GM10847 (cell line): ENCODE data around the gene HCRT.

Experiments
- POLR2A ChIP-seq: IDR thresholded peaks from 2 replicates; pipeline ENCODE4 v1.6.1; 2011; ENCODE audit not compliant: insufficient read length; ENCODE audit errors: extremely low read depth

Gene HCRT

DNA sequence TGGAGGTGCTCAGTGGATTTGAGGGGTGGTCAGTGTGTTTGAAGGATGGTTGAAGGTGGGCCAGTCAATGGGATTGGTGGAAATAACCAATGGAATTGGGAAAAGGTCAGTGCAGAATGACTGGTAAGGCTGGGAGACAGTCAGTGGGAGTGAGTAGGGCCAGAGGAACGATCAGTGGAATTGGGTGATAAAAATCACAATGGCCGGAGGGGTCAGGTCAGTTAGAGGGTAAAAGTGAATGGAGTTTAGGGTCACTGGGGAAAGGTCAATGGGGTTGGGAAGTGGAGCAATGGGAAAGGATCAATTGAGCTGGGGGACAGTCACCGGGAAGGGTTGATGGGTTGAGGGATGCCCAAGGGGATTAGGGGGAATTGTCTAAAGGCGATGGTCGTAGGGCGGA is 19.5 kb downstream of the HCRT start:
- no peak for TF ChIP-seq POLR2A

DNA sequence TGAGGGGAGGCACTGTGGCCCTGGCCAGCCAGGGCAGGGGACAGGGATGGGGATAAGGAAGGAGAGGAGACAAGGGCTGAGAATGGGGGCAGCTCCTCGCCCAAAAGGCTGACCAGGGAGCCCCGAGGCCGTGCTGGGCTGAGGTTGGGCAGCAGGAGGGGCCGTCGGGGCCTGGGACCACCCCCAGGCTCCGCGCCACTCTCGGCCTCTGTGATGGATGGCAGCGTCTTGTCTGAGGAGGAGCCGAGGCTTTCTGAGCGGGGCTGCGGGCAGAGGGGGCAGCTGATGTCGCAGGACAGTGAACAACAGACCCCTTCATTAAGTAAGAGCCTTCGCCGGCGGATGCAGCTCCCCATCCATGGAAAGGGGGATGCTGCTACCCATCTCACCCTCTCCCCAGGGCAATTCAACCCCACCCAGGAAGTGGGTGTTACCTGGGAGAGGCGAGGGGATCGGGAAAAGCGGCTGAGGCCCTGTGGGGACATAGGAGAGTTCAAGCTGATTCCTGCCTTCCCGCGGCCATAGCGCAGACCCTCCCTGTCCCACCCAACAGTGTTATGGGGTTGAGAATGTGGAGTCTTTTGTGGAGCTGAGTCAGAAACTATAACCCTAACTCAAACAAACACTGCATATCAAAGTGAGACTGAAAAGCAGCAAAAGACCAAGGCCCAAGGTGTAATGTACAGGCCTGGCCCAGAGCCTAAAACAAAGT is 21.4 kb downstream of the HCRT start:
- no peak for TF ChIP-seq POLR2A

DNA sequence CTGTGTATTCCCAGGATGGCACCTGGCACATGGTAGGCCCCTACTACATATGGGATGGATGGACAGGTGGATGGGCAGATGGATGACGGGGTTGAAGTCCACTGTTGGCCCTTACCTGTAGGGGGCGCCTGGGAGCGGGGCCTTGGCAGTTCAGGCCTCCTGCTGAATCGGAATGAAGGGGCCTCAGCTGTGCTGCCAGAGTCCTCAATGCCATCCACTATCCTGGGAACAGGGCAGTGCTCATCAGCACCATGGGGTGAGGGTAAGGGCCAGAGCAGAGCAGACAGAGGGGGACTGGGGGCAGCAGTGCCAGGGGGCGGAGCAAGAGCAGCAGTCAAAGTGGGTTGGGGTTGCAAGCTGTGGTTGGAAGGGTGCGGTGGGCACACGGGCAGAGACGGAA is 22.1 kb downstream of the HCRT start:
- TF ChIP-seq POLR2A, result no peak

DNA sequence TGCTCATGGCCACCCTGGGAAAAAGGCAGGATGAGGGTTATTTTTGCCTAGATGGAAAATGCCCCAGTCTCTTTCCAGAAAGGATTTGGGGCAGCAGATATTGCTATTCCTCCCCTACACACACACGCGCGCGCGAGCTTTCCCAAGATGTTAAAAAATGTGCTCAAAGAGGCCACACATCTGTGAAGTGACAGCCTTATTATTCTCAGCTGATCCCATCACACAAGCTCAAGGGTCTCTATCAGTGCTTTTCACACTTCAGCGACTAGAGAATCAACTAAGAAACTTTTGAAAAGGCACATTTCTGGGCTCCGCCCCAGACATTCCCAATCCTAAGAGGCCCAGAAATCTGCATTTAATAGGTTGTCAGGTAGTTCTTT is 24.7 kb downstream of the HCRT start:
- no peak for TF ChIP-seq POLR2A

DNA sequence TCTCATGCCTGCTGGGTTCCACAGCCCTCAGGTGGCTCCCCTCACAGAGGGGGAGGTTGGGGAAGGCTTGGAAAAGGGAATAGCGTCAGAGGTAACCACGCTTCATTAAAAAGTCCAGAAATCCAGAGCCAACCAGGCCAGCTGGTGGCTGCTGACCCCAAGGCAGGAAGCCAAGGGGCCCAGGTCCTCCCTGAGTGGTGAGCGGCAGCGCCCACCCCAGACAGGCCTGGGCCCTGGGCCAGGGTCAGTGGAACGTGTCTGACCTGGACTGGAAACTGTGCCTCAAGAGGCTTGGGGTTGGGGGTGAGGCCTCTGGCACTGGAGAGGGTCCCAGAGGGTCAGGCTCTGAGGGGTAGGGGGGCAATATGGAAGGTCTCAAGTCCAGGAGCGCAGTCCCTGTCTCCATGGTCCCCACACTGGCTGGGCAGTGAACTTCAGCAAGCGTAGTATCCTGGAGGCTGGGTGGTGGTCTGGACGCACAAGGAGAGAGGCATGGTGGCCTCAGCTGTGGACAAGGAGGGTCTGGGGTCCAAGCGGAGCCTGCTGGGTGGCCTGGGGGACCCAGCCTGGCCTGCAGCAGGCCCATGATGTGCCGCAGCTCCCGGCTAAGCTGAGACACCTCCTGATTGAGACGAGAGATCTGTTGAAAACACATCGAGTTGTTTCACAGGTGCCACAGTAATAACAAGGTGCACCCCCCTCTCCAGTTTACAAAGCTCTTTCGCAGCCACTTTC is 25.3 kb downstream of the HCRT start:
- TF ChIP-seq POLR2A, result no peak

DNA sequence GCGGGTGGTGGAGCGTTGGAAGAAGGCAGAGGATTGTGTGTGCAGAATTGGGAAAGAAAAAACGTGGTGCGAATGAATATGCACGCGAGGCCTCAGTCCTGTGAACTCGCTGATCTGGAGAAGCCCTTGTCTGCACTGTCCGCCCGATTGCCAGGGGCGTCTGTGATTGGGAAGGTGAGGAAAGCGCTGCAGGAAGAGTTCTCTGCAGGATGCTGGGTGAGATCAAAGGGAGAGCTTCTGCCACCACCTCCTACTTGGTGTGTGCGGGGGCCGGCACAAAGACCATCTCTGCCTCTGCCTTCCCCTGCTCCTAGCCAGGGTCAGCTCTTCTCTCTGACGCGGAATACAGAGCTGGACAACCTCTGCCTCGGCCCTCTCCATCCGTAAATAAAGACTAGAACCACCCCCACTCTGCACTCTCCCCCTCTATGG is 29.6 kb downstream of the HCRT start:
- no peak for TF ChIP-seq POLR2A

DNA sequence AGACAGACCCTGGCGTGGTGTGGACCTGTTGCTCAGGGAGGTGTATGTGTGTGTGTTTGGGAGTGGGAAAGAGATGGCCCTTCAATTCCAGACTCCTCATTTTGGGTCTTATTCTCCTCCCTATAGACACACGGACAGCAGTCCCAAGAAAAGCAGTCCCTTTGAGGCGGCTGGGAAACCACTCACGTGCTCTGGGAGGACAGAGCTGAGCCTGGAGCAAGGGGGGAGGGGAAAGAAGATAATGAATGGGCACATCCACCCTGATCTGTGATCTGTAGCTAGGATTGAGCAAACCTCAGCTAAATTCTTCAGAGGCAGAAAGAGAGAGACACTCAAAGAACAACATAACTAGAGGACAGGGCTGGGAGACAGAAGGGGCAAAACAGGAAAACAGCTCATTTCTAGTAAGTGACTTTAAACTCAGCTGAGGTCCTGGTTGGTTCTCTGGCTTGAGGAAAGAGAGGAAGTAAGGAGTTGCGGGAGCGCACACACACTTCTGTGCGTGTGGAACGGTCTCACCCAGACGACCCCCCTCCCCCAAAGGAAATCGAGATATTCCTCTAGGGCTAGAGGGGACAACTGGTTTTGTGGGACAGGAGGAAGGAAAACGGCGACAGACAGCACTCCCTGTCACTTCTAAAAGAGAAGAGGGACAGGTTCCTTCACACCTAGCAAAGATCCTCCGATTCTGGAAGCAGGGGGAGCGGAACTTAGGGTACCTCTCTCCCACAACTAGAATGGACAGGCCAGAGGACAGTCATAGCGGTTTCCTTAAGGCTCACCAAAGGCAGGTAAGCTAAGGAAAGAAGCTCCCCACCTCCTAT is 31.1 kb downstream of the HCRT start:
- TF ChIP-seq POLR2A, result no peak

DNA sequence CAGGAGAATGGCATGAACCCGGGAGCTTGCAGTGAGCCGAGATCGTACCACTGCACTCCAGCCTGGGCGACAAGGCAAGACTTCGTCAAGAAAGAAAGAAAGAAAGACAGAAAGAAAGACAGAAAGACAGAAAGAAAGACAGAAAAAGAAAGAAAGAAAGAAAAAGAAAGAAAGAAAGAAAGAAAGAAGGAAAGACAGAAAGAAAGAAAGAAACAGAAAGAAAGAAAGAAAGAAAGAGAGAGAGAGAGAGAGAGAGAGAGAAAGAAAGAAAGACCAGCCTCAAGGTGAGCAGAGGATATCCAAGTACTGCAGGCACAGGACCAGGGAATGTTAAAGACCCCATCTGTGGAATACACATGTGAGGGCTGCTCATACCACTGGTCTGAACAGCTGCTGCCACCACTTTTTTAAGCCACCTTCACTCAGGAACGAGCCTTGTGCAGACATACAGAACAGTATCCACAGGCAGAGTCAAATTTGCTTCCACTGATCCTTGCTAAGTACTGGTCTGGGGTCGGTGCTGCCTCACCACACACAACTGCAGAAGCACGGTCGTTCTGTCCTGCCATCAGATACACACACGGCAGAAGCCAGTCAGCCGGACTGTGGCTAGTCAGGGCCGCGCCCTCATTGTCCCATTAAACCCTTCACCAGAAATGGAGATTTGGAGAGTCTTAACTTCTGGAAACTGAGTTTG is 38.2 kb downstream of the HCRT start:
- TF ChIP-seq POLR2A, result no peak

DNA sequence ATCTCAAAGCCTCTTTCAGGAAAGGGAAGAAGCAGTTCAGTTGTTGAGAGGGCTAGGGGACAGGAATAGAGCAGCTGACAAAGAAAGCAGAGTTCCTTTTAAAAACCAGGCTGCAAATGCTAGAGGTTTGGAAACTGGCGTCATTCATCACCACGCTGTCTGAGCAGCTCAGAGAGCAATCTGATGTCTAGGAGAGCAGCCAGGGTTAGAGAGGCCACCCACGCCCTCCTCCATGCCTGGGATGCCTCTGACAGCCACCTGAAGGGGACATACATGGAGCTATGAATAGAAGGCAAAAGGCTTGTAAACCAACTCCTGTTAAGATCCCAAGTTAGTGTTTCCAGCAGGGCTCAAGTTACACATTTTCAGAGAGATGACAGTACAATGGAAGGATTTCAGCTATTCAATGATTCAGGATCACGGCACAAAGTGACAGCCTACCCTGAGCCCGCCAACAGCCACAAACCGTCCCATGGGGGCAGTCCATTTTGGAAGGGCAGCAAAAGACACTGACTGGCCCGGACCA is 42.8 kb downstream of the HCRT start:
- no peak for TF ChIP-seq POLR2A

DNA sequence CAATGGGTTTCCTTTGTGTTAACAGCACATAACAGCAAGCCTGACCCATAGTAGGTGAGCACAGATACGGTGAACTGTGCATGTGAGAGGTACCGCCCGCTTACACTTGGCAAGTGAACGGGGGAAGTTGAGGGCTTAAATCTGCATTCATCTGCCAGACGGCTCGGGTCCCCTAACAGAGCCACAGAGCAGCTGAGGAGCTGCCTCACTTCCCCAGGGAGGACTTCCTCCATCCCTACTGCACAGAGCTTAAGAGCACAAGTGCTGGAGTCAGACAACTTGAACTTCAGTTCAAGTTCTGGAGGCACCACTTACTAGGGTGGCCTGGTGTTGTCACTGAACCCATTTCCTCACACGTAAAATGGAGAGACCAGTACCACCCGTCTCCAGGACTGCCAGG is 43.9 kb downstream of the HCRT start:
- TF ChIP-seq POLR2A, result no peak

DNA sequence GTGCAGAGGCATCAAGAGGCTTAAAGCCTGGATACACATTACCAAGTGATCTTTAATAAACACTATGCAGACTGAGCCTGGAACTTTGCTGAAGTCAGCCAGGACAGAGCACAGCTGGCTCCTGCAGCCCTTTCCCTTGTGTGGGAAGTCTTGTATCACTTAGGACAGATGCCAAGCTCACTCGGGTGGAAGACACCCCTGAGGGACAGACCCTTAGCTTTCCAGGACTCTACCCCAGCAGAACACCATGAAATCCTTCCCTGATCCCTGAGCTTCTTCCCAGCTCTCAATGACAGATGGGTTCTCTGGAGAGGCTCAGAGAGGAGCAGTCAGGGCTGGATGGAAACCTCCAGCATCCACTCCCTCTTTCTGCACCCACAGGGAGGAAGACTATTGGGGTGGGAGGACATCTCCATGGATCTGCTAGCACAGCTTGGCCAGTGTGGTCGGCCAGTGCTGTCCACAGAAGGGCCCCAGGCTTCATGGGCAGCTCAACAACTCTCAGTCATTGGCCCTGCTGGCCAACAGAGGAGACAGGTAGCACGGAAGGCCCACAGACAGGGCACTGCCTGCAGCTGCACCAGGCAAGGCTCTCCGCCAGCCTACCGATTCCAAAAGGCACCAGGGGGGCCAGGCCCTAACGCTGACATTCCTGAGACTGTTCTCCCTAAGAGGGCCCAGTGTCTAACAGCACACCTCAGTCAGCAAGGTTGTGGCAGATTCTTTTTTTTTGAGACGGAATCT is 46.3 kb downstream of the HCRT start:
- no peak for TF ChIP-seq POLR2A

DNA sequence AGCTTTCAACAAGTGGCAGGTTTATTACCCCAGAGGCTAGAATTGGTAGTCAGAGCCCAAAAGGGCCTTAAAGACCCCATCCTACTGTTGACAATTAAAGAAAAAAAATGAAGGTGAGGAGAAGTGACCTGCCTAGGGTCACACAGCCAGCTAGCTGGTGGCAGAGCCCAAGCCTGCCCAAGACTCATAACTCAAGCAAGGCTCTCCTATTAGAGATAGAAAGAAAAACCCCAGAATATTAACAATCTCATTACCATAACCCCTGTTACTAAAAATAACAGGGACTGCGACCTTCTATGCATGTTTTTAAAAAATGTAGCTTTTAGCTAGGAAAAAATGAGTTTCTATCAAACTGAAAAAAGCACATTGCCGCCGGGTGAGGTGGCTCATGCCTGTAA is 48.6 kb downstream of the HCRT start:
- no peak for TF ChIP-seq POLR2A

DNA sequence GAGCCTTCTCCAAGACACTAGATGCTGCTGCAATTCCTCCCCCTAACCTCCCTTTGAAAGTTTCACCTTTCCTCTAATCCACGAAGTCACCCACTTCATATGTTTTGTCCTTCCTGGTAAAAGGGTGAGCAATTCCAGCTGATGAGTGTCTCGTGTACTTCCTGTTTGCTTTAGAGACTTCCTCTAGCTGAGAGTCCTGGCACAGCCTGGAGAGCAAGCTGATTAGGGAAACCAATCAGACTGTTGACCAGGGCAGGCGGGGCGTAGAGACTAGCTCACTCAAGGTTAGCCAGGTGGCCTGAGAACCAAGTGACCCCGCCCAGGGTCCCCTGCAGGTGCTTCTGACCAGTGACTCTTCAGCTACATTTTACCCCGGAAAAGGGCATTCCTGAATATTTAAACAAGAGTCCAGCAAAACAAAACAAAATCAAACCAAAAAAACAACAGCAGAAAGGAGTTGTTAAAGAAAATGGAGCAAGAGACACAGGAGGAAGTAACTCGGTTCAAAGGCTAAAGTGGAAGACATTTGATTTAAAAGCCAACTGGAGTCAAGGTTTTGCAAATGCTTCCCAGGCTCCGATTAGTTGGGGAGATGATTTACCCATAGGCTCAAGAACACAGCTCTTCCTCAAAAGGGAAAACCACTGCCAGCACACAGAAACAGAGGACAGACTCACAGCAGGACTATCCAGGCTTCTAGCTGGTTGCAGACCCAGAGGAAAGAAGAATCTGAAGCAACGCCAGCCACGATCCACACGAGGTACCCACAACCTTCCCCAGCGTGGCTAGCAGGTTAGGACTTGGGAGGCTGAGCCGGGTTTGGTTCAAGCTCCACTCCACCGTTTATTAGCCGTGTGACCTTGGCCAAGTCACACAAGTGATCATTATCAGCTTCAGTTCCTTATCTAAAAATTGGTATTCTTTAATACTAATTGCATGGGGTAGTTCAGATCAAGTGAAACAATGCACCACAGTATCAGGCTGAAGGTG is 49.3 kb downstream of the HCRT start:
- no peak for TF ChIP-seq POLR2A
